ENCODE results near the gene INPP5E. TPM values are rescaled to one million over a fixed set of nuclear protein-coding genes. Genes with fewer than 3 reads are reported as not detected.

The INPP5E gene, protein sequence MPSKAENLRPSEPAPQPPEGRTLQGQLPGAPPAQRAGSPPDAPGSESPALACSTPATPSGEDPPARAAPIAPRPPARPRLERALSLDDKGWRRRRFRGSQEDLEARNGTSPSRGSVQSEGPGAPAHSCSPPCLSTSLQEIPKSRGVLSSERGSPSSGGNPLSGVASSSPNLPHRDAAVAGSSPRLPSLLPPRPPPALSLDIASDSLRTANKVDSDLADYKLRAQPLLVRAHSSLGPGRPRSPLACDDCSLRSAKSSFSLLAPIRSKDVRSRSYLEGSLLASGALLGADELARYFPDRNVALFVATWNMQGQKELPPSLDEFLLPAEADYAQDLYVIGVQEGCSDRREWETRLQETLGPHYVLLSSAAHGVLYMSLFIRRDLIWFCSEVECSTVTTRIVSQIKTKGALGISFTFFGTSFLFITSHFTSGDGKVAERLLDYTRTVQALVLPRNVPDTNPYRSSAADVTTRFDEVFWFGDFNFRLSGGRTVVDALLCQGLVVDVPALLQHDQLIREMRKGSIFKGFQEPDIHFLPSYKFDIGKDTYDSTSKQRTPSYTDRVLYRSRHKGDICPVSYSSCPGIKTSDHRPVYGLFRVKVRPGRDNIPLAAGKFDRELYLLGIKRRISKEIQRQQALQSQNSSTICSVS
- 2.9 and 10.4 TPM in 2 replicates for total RNA-seq (2014; rRNA removed; shearing (Covaris generic); ENCODE audit: low replicate concordance)

DNA sequence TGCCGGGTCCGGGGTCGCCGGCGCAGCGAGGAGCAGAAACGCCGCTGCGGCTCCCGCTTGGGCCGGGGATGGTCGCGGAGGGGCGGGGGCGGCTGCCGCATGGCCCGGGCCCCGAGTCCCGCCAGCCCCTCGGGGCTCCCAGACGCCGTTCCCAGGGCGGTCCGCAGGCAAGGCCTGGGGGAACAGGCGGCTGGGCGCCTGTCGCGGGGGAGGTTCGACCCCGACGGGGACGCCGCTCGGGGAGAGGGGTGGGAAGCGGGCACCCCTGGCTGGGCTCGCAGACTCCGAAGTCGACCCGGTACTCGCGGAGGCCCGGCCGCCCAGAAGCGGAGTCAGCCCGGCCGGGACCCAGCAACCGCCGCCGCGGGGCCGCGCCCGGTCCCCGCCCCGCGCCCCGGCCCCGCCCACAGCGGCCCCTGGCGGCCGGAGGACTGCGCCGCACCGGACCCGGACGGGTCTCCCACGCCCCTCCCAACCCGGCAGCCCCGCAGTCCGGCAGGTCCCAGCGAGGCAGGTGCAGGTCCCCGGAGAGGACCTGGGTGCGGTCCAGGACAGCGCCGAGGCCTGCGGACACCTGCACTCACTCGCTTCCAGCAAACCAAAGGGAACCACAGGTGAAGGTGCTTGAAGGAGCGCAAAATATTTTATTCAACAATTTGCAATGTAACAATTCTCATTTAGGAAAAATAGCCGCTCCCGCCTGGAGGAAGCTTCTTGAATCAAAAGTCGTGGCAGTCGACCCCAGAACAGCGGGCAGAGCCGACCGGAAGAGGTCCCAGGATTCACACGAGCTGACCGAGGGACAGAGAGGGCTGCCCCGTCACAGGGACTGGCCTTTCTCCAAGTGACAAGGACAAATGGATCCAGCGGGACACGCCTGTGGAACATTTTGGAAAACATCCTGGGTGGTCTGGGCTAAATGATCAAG is at the start of gene INPP5E:
TSS of gene INPP5E (minus strand) at position 365 of the 928 bp plus-strand sequence. CDS start 426 bp downstream, outside the sequence.
- H3K36me3 ChIP-seq, result peaks cover 47% of the 10 kb centered on the region
- peak; percentile 82 for DNase-seq
- H3K27me3 ChIP-seq, result no peaks in the 10 kb centered on the region
- no peaks in the 10 kb centered on the region for H3K9me3 ChIP-seq
- H3K4me3 ChIP-seq, result peak within 1 kb of the TSS; percentile 71

DNA sequence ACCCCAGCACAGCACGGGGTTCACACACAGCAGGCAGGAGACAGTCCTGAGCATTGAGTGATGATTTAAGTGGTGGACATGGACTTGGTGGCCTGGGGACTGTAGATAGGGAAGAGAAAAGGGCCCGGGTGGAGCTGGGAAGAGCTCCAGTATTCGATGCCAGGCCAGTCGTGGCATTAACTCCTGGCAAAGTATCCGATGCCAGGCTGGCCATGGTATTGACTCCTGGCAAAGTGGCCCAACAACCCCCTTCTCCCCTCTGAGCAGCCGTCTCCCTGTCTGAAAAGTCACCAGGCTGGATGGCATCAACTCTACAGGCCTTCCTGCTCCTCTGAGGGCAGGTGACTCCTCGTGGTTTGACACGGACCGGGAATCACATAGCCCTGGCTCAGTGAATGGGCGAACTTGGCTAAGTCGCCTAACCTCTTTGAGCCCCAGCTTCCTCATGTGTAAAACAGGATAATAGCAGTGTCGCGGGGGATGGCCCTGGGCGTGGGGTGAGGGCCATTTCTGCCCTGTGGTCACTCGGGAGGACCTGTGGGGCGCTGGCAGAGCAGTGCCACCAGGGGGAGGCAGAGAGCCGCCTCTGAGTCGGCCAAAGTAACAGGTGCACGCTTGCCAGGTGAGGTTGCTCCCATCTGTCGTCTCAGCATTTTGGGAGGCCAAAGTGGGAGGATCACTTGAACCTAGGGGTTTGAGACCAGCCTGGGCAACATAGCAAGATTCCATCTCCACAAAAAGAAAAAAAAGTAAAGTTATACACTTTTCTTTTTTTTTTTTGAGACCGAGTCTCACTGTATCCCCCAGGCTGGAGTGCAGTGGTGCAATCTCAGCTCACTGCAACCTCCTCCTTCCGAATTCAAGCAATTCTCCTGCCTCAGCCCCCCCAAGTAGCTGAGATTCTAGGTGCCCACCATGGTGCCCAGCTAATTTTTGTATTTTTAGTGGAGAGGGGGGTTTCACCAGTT is 48.9 kb upstream of the INPP5E start:
- Histone ChIP-seq H3K4me3 (no peak overlapping the region), H3K27me3 (no peaks in the 10 kb centered on the region), H3K36me3 (no peaks in the 10 kb centered on the region), H3K9me3 (no peaks in the 10 kb centered on the region)
- peak; percentile 30 for DNase-seq

DNA sequence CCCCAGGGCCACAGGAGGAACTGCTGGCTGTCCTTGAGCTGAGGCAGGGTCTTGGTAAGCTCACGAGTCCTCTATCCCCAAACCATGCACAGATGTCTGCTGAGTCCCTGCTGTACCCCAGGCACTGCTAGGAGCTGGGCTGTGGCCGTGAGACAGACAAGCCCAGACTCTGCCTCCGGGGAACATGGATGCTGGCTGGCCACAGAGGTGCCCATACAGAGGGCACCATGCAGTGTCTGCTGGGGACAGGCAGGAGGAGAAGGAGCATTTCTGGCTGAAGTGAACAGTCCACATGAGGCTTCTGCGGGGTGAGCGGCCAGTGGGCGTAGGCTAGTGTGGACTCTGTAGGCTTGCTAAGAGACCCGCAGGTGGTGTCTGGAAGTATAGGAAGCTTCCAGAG is 48.0 kb upstream of the INPP5E start:
- H3K36me3 ChIP-seq, result no peaks in the 10 kb centered on the region
- H3K4me3 ChIP-seq, result no peak overlapping the region
- H3K9me3 ChIP-seq, result no peaks in the 10 kb centered on the region
- DNase-seq, result no peak
- H3K27me3 ChIP-seq, result no peaks in the 10 kb centered on the region

DNA sequence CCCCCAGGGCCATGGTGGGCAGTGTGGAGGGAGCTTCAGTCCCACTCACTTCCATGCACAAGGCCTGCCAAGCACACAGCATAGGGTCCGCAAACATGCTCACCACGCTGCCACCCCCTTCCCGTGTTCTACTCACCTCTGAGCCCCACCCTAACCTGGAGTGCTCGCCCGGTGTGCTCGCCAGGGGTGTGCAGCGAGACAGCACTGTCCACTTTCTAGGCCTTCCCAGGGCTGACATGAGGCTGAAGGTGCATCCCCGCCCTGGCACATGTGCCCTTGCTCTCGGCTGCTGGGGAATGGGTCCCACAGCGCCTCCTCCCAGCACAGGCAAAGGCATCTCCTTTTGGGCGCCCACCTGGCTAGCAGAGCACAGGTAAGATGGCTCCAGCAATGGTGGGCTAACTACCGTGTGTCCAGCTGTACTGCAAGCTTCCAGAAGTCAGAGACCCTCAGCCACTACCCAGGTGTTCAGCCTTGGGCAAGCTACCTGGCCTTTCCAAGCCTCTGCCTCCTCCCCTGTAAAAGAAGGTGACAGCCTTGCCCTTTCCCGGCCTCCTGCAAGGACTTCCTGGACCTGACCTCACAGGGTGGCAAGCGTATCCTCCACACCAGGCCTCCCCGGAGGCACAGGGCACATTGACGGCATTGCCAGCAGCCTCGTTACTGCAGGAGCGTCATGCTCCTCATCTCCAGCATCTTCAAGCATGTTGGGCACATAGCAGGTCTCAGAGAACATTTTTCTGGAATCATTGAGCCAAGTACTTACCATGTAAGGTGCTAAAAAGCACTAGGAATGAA is 47.4 kb upstream of the INPP5E start:
- no peaks in the 10 kb centered on the region for H3K9me3 ChIP-seq
- H3K4me3 ChIP-seq, result no peak overlapping the region
- no peak for DNase-seq
- no peaks in the 10 kb centered on the region for H3K27me3 ChIP-seq
- H3K36me3 ChIP-seq, result no peaks in the 10 kb centered on the region

DNA sequence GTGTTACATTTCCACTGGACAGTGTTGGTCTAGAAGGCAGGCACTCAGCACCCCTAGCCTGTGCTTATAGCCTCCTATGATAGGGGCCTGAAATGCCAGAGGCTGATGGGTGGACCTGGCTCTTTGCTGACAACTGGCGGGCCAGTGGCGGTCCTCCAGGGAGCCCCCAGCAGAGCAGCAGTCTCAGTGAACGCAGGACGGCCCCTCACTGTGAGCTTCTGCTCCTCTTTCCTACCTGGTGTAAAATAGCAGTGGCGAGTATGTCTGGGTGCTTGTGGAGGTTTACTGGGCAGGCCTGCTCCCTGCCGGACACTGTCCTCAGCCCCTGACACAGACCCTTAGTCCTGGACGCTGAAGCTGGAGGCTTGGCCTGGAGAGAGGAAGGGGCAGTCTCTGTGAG is 46.5 kb upstream of the INPP5E start:
- no peaks in the 10 kb centered on the region for H3K9me3 ChIP-seq
- no peak for DNase-seq
- no peaks in the 10 kb centered on the region; the same call in 1 of the 2 replicates for H3K36me3 ChIP-seq
- no peak overlapping the region for H3K4me3 ChIP-seq
- no peaks in the 10 kb centered on the region for H3K27me3 ChIP-seq

DNA sequence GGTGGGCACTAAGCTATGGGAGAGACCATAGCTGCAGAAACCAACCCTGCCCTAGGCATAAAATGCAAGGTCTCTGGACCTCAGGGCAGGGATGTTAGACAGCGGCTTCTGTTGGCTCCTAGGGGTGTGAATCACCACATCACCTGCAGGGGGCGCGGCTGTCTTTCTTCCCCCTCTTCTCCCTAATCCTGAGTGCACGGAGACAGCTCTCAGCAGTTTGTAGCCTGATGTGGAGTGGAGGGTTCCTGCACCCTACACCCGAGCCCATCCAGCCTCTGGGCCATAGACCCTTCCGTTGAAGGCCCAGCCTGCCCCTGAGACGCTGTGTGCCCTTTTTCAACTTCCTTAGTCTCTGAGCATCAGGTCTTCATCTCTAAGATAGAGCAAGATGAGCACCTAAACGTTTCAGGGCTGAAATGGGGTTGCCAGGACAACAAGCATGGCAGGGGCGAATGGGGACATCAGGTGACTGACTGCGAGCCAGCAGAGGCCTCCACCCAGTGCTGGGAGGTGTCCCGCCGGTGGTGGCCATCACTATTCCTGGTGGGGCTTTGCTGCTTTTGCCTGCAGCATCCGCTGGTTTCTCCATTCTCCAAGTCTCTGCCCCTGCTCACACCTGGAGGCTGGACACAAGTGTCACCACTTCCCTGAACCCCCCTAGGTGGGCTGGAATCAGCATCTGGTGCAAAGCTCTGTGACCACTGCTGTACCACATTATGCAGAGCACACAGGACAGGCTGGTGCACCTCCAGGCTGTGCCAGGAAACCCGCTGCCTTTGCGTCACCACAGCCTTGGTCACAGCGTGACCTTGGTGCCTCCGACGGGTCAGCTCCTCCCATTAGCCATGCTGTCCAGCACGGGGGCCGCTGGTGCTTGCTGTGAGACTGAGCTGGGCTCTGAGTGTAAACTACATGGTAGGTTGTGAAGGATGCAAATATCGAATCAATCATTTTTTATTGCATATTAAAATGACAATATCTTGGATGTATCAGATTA is 45.7 kb upstream of the INPP5E start:
- Histone ChIP-seq H3K9me3 (no peaks in the 10 kb centered on the region), H3K27me3 (no peaks in the 10 kb centered on the region), H3K36me3 (no peaks in the 10 kb centered on the region; the same call in none of the 2 replicates), H3K4me3 (no peak overlapping the region)
- peak; percentile 66 for DNase-seq

DNA sequence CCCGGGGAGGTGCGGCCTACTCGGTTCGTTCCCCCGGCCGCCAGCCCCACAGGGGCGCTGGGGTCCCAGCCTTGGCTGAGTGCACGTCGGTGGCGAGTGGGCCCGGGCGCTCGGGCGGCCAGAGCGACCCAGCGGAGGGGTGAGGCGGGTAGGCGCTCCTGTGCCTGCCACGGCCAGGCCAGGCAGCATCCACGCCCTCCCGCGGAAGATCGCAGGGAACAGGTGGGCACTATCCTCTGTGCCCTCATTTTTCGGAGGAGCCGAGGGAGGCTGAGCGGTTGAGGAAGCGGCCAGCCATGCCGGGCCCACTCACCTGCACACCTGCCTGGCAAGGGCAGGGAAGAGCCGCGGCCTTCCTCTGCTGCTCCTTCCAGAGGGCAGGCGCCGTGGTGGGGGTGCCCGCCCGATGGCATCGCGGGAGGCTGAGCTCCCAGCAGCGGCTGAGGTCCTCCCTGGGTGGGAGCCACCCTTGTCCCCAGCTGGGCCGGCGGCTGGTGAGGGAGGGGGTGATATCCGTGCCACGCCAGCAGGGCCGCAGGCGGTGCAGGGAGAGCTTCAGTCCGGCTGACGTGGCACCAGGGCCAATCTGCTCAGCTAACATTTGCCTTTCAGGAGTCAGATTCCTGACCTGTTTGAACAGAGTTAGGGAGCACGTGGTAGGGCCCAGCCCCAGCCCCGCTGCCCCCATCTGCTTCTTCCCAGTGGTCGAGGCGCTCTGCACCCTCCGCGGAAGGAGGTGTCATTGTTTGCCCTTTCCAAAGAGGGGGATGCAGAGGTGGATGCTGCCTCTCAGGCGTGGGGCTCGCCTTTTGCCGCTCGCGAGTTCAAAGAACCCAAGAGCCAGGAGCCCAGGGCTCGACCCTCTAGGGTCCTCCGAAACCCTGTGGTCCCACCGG is 44.8 kb upstream of the INPP5E start:
- DNase-seq, result no peak
- Histone ChIP-seq H3K36me3 (no peaks in the 10 kb centered on the region; the same call in none of the 2 replicates), H3K9me3 (no peaks in the 10 kb centered on the region), H3K4me3 (peak overlapping the region; percentile 79), H3K27me3 (no peaks in the 10 kb centered on the region)

DNA sequence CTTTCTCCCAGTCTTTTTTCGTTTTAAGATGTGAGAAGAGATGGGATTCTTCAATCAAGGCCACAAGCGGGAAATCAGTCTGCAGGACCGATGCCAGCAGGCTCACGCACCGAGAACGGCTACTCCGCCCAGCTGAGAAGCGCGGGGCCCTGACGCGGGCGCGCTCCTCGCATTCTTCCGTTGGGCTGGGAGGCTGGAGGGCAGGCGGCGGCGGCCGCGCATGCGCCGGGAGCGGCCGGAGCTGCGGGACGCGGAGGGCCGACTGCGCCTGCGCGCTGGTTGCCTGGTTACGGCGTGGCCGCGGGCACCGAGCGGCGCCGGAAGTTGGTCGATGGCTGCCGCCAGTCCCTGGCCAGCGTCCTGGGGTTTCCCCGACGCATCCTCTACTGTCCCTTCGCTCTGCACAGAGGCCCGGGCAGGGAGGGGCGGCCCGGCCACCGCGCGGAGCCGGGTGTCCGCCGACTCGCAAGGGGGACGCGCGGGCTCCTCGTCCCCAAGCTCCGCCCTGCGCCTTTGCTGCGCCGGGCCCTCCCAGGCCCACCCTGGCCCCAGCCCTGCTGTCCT is 44.0 kb upstream of the INPP5E start:
- peak; percentile 89 for DNase-seq
- Histone ChIP-seq H3K36me3 (peaks cover 6% of the 10 kb centered on the region), H3K9me3 (no peaks in the 10 kb centered on the region), H3K4me3 (peak overlapping the region; percentile 79), H3K27me3 (no peaks in the 10 kb centered on the region)

DNA sequence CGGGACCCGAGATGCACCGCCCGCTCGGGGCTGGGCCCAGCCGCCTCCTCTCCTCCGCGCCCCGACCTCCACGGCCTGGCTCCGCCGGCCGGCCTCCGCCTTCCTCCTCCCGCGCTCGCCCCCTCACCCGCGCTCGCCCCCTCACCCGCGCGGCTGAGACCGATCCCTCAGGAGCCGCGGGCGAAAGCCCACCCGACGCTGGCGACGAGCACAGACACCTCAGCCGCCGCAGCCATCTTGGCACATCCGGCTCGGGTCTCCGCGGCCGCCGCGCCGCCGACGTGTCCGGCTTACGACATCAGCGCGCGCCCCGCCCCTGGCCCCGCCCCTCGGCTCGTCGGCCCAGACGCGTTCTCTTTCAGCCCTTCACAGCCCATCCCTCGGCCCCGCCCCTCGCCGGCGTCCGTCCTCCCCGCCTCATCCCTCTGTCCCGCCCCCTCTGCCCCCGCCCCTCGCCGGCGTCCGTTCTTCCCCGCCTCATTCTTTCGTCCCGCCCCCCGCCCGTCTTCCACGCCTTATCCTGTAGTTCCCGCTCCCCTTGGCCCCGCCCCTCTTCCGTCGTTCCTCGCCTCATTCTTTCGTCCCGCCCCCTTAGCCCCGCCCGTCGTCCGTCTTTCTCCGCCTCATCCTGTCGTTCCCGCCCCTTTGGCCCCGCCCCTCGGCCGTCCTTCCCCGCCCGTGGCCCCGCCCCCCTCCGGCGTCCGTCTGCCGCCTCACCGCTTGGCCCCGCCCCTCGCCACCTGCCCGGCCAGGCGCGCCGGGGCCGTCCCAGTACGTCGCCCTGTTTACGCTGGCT is 43.3 kb upstream of the INPP5E start, which contains the start of gene SEC16A:
TSS of gene SEC16A (minus strand) at position 248 of the 796 bp plus-strand sequence. CDS start 5,425 bp downstream, outside the sequence.
- Histone ChIP-seq H3K9me3 (no peaks in the 10 kb centered on the region), H3K36me3 (peaks cover 8% of the 10 kb centered on the region), H3K4me3 (peak within 1 kb of the TSS; percentile 92), H3K27me3 (no peaks in the 10 kb centered on the region)
- peak; percentile 97 for DNase-seq

DNA sequence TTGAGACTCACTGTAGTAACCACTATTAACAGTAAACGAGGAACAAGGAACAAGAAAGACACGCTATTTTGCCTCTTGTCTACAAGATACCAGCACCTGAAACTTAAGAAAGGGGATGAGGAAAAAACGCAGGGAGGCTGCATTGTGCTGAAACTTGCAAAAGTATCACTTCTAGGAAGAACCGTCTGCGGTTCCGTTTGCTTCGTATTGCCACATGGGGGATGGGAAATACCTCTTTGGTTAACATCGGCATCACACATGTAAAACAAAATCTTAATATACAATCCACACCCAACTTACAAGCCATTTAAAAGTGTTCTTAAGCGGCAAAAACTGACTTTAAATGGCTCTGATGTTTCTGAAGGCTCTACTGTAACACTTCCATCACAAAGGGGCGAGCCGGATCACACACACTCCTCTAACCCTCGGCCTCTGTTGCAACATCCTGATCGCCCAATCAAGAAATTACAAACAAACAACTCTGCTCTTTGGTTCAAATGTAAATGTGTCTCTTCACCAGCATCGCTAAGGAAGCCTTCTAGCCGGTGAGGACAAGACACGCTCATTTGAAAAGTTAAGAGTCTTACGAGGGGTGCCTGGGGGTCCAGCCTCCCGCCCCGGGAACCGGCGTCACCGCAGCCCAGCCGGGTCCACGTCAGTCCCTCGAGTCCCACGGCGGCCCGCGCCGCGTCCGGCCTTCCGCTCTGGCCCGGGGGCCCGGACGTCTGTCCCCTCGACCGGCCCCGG is 42.6 kb upstream of the INPP5E start:
- peaks cover 15% of the 10 kb centered on the region for H3K36me3 ChIP-seq
- no peaks in the 10 kb centered on the region for H3K27me3 ChIP-seq
- H3K4me3 ChIP-seq, result peak overlapping the region; percentile 92
- no peaks in the 10 kb centered on the region for H3K9me3 ChIP-seq
- no peak for DNase-seq

DNA sequence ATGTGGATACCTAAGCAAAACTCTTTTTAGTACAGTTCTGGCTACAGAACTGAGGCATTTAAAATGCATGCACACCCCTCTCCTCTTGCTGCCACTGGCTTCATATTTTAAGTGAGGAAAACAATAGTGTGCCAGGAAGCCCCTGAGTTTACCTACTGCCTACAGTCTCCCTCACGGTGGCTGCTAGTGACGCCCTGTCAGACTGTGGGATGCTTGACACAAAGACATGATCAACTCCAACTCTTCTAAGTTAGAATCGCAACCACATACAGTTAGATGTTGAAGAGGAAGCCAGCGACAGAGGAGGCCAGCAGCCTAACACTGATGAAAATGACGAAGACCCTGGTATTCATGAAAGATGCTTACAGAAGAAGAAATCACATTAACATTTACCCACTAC is 41.9 kb upstream of the INPP5E start:
- Histone ChIP-seq H3K36me3 (peaks cover 22% of the 10 kb centered on the region), H3K9me3 (no peaks in the 10 kb centered on the region), H3K27me3 (no peaks in the 10 kb centered on the region), H3K4me3 (peak overlapping the region; percentile 92)
- DNase-seq, result no peak
